ENCODE measurements around the gene TMEM129.
A peak's percentile ranks its signal among the peaks of the same experiment; 100 is the strongest.
"Not testable (repeated sequence)": the region's sequence is repeated elsewhere in the genome, so short reads cannot be mapped to it uniquely, and the experiment has no call there.

Gene TMEM129

DNA sequence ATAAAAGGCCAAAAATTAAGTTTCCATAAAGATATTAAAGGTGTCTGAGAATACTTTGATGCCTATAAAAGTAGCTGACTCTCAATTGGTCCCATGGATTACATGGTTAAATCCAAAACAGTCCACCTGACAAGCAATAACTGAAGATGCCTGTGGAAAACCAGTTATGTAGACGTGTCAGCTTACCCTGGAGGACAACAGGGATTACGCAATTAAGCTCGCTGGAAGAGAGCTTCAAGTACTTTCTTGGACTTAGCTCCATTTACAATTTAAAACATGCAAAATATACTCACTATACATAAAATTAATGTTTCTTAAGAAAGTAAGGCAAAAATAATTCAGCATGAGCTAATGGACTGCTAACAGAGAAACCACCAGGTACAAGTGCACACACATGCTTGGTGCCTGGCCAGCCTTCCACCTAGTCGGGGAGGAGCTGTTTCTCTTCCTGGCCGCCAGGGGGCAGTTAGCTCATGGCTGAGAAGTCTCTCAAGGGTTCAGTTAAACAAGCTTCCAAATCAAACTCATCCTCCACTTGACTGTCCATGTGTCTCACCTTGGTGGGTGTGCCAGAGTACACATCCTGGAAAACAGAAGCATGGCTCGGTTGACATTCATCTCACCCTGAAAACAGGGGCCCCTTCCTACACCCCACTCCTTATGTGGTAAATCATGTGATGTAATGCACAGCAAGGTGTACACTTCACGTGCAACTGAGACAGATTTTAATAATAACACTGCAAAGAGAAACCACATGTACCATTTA is 27.8 kb downstream of the TMEM129 start:
- DNase-seq (ENCODE audit: low read depth): peak; percentile 73

DNA sequence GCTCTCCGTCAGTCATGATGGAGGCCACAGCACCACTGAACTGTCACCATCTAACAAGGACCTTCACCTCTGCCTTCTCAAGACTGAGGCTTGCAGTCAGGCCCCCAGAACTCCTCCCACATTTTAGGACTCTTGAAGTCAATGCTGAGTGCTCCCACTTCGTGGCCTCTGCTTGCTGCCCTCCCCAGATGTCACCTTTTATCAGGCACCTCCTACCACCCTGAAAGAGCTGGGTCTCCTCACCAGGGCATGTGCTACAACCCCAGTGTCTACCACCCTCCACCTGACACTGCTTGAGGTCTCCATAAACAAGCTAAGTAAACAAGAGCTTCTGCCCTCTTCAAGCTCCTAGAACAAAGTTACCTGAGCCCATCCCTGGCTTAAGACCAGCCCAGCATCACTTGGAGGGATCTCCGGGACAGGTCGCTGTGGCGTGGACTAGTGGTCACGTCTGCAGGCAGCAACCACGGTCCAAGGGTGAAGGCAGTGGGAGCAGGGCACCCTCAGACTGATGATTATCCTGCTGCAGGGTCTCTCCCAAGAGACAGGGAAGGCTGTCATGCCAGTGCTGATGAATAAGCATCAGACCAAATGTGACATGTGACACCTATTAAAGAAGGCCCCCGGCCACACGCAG is 29.3 kb downstream of the TMEM129 start:
- no peak for DNase-seq (ENCODE audit: low read depth)

- DNase-seq (ENCODE audit: low read depth): no peak
Measured at GRCh38 chr4:1690698-1691097, 30.4 kb downstream of the TMEM129 start.

DNA sequence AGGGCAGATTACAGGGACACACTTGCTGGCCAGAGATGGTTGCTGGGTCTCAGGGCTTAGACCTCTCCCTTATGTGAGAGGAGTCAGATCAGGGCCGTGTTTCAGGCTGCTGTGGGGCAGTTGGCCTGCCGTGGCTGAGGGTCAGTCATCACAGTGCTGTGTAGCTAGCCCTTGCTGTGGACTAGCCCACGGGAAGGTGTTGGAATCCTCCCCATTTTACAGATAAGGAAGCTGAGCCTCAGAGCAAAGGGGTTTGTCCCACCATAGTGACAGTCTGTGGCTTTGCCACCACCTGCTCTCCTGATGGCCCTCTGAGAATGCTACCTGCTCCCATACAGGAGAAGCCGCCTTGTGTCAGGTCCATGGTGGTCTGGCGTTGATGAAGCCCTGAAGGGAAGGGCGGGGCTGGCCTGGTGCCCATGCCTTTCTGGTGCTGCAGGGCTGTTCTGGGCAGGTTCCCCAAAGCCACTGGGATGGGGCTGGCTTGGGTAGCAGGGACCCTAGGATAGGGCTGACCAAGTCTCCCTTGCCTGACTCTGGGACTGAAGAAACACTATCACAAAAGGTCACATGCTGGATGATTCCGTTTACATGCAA is 34.6 kb downstream of the TMEM129 start:
- no peak for DNase-seq (ENCODE audit: low read depth)

DNA sequence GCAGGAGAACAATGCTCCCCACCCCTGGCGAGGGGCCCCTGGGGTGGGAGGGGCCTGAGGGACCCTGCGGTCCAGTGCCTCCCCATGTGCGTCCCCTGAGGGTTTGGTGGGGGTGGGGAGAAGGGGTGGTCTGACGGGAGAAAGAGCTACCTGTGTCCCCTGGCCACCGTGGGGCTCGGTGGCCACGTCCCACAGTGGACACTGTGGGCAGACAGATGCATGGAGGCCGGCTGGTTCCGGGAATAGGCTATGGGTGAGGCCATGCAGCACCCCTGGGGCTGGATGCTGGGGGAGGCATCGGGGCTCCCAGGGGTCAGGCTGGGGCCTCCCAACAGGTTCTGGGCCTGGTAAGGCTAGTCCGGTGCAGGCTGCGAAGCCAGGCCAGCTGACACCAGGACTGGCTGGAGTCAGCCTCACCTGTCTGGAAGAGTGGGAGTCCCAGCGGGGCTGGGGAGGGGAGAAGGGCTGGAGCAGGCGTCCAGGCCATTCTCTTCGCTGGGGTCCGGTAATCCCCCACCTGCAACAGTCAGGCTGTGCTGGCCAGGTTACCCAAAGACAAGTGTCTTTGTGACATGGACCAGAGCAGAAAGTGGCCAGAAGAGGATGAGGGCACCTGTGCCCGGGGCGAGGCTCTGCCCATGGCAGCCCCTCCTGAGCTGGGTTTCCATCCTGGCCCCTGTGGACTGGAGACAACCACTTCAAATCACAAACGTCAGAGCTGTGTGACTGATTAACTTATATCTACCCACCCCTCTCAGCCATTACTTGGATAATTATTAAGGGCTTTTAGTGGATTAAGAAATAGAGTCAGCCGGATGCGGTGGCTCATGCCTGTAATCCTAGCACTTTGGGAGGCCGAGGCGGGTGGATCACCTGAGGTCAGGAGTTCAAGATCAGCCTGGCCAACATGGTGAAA is 35.6 kb downstream of the TMEM129 start:
- no peak for DNase-seq (ENCODE audit: low read depth)

- DNase-seq (ENCODE audit: low read depth): peak; percentile 83
Measured at GRCh38 chr4:1684506-1685234, 36.5 kb downstream of the TMEM129 start.

- DNase-seq (ENCODE audit: low read depth): no peak
Measured at GRCh38 chr4:1683736-1684505, 37.2 kb downstream of the TMEM129 start, which contains the start of gene FAM53A. Gene FAM53A (minus strand): TSS chr4:1684313. CDS start chr4:1668741, 15,572 bp downstream.

- peak; percentile 18 for DNase-seq (ENCODE audit: low read depth)
Measured at GRCh38 chr4:1683261-1683735, 37.8 kb downstream of the TMEM129 start.

DNA sequence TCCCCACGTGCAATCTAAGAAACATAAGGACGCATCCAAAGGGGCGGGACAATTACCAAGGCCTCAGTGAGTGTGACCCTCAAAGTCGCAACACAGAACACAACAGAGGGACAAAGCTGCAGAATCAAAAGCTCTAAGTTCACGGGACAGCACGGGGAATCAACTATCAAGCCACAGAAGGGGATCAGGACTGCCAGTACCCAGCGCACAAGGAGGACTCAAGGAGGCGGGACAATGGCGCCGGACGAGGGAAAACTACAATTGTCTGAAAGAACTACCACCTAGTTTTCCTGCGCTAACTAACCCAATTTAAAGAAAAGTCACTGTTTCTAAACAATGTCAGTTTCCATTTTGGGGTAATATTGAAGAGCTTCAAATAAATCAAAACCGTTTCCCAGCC is 38.3 kb downstream of the TMEM129 start:
- no peak for DNase-seq (ENCODE audit: low read depth)

DNA sequence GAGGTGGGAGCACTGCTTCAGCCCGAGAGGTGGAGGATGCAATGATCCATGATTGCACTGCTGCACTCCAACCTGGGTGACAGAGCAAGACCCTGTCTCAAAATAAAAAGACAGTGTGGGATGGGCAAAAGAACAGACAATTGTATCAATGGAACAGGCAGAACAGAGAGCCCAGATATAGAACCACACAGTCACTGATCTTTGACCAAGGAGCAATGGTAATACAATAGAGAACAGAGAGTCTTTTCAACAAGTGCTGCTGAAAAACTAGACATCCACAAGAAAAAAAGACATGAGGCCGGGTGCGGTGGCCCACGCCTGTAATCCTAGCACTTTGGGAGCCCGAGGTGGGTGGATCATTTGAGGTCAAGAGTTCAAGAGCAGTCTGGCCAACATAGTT is 42.9 kb downstream of the TMEM129 start:
- DNase-seq (ENCODE audit: low read depth): no peak

DNA sequence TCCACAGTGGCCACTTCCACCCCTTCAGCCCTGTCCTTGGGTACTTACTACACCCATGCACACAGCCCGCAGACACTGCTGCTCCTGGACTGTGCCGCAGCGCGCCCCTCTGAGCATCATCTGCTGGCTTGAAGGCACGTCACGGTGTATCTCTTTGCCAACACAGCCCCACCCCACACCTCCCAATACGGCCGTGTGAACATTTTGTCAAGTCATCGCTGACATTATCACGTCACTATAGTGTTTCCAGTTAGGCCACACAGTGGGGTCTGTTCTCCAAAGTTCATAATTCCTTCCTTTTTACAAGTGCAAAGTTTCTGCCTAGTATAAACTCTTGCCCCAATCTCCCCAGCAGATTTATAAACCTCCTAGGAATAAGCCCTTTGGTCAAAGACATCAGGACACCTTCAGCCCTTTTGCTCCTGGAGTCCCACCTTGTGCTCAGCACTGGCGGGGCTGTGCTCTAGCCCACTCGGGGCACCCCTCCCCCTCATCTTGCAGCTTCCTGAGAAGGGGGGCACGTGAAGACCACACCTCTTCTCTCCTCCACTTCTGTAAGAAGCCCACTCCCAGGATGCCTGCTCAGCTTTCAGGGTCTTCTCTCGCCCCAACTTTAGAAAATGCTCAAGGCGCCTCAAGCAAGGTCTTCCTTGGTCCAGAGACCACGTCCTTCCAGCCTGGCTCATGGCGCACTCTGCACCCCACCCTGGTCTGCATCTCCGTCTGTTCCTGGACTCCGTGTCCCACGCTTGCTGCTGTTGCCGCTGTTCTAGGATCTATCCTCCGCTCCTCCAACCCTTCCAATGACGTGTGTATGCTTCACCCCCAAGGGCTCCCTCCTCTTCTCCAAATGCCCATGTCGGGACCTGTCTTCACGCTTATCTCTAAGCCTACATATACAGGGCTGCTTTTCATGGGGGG is 44.3 kb downstream of the TMEM129 start:
- no peak for DNase-seq (ENCODE audit: low read depth)

GRCh38 chr4:1675802-1676137 is 45.4 kb downstream of the TMEM129 start:
- DNase-seq (ENCODE audit: low read depth): no peak

GRCh38 chr4:1675136-1675801 is 45.9 kb downstream of the TMEM129 start:
- no peak for DNase-seq (ENCODE audit: low read depth)

DNA sequence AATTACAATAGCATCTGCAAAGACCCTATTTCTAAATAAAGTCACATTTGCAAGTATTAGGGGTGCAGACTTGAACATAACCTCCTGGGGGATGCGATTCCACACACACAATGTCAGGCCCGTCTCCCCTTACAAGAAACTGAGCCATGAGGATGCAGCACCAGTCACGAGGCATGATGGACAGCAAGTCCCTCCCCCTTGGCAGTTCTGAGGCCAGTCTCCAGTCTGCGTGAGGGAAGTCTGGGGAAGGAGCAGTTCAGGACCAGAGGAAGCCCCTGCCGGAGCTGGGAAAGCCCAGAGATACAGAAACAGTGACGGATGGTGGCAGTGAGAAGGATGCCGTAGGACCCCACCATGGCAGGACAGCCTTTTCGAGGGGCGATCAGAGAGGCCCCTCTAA is 46.4 kb downstream of the TMEM129 start:
- no peak for DNase-seq (ENCODE audit: low read depth)

GRCh38 chr4:1673671-1674070 is 47.5 kb downstream of the TMEM129 start:
- no peak for DNase-seq (ENCODE audit: low read depth)

- DNase-seq (ENCODE audit: low read depth): not testable (repeated sequence)
Measured at GRCh38 chr4:1671011-1671410, 50.1 kb downstream of the TMEM129 start.

DNA sequence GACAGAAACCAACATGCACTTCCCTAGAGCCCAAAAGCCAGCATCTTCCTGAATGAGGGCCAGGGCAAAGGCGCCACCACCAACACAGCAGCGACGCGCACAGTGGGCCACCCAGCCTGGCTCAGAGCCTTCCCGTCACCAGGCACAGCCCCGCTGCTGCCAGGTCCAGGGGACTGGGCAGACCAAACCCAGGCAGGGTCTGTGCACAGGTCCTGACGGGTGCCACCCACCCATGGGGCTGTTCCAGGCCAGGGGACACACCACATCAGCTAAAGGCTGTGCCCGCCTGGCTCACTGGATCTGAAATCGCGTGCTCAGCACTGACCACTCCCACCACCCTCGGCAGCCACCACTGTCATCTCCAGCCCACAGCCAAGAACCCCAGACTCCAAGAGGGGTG is 50.8 kb downstream of the TMEM129 start:
- no peak for DNase-seq (ENCODE audit: low read depth)

DNA sequence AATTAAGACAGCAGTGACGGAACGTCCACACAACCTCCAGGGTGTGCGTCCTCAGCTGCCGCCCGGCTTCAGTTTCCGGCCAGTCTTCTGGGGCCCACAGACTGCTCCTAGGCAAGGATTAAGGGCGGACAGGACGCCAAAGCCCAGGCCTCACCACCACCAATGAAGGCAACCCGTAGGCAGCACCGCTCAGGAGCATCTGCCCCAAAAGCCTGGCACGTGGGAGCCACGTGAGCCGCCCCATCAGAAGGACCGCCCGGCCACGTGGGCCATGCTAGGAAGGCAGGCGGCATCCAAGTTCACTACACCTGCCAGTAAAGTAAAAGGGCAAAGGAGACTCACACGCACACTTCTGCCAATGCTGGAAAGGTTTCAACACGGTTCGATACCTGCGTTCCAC is 51.3 kb downstream of the TMEM129 start:
- no peak for DNase-seq (ENCODE audit: low read depth)

- no peak for DNase-seq (ENCODE audit: low read depth)
Measured at GRCh38 chr4:1669270-1669669, 51.9 kb downstream of the TMEM129 start.

Measured in stimulated activated CD8-positive, alpha-beta memory T cell treated with anti-CD3 and anti-CD28 coated beads, Interleukin-12 subunit alpha, Interleukin-12 subunit beta, amount 100 ng/mL, for 1 hour (primary cell).